H9 (cell line): Measurements from ENCODE around the gene MGAT4B. TPM values are rescaled to one million over a fixed set of nuclear protein-coding genes. Genes with fewer than 3 reads are reported as not detected.

Experiments used
- DNase-seq: peaks from one replicate; pipeline ENCODE4 v3.0.0-alpha.2; 2017
- H2AFZ ChIP-seq: one replicate; pipeline ENCODE4 v1.6.1; 2013; ENCODE audit warnings: mild to moderate bottlenecking, low read length, control low read depth, moderate library complexity
- H2AK5ac ChIP-seq: 2 replicates; pipeline ENCODE4 v1.6.1; 2013; ENCODE audit warnings: low read length, control low read depth, mixed read lengths; ENCODE audit not compliant: insufficient read length
- H2BK120ac ChIP-seq: one replicate; pipeline ENCODE4 v1.6.1; 2013; ENCODE audit warnings: low read depth, mild to moderate bottlenecking, low read length, control low read depth, inconsistent platforms; ENCODE audit not compliant: poor library complexity, severe bottlenecking
- H2BK12ac ChIP-seq: 2 replicates; pipeline ENCODE4 v1.6.1; 2013; ENCODE audit warnings: low read length, control low read depth, mixed read lengths, low read depth; ENCODE audit not compliant: insufficient read length
- H2BK15ac ChIP-seq: 2 replicates; pipeline ENCODE4 v1.6.1; 2013; ENCODE audit warnings: low read depth, low read length, control low read depth
- H2BK20ac ChIP-seq: one replicate; pipeline ENCODE4 v1.6.1; 2013; ENCODE audit warnings: low read depth, mild to moderate bottlenecking, low read length, control low read depth, inconsistent platforms; ENCODE audit not compliant: poor library complexity, severe bottlenecking
- H2BK5ac ChIP-seq: 2 replicates; pipeline ENCODE4 v1.6.1; 2013; ENCODE audit warnings: low read length, control low read depth, mixed read lengths; ENCODE audit not compliant: insufficient read length
- H3K14ac ChIP-seq: 2 replicates; pipeline ENCODE4 v1.6.1; 2013; ENCODE audit warnings: low read length, control low read depth; ENCODE audit not compliant: insufficient read depth
- H3K18ac ChIP-seq: 2 replicates; pipeline ENCODE4 v1.6.1; 2013; ENCODE audit warnings: low read depth, mild to moderate bottlenecking, mixed read lengths, low read length, control low read depth; ENCODE audit not compliant: insufficient read length
- H3K23ac ChIP-seq: 2 replicates; pipeline ENCODE4 v1.6.1; 2013; ENCODE audit warnings: low read length, control low read depth, mixed read lengths, low read depth; ENCODE audit not compliant: insufficient read length
- H3K23me2 ChIP-seq: 2 replicates; pipeline ENCODE4 v1.6.1; 2013; ENCODE audit warnings: low read depth, mild to moderate bottlenecking, mixed read lengths, low read length, control low read depth; ENCODE audit not compliant: insufficient read length, poor library complexity, severe bottlenecking
- H3K27ac ChIP-seq: 2 replicates; pipeline ENCODE4 v1.5.1; 2013; ENCODE audit warnings: low read length, control low read depth, mixed read lengths, low read depth; ENCODE audit not compliant: insufficient read length
- H3K27me3 ChIP-seq: 2 replicates; pipeline ENCODE4 v1.6.1; 2013; ENCODE audit warnings: low read length, control low read depth, inconsistent platforms; ENCODE audit not compliant: insufficient read depth
- H3K4ac ChIP-seq: 2 replicates; pipeline ENCODE4 v1.6.1; 2013; ENCODE audit warnings: low read depth, mild to moderate bottlenecking, control low read depth, inconsistent platforms, low read length, moderate library complexity
- H3K4me1 ChIP-seq: 2 replicates; pipeline ENCODE4 v1.6.1; 2013; ENCODE audit warnings: low read length, control low read depth, inconsistent platforms; ENCODE audit not compliant: insufficient read depth
- H3K4me2 ChIP-seq: 2 replicates; pipeline ENCODE4 v1.6.1; 2013; ENCODE audit warnings: low read length, control low read depth, mixed read lengths; ENCODE audit not compliant: insufficient read length, insufficient read depth
- H3K56ac ChIP-seq: 2 replicates; pipeline ENCODE4 v1.6.1; 2013; ENCODE audit warnings: low read depth, mild to moderate bottlenecking, mixed read lengths, low read length, control low read depth; ENCODE audit not compliant: insufficient read length
- H3K79me1 ChIP-seq: 2 replicates; pipeline ENCODE4 v1.6.1; 2013; ENCODE audit warnings: low read depth, mild to moderate bottlenecking, moderate library complexity, low read length, control low read depth, inconsistent platforms; ENCODE audit not compliant: insufficient read depth, poor library complexity, severe bottlenecking
- H3K79me2 ChIP-seq: 2 replicates; pipeline ENCODE4 v1.6.1; 2013; ENCODE audit warnings: low read length, control low read depth, inconsistent platforms; ENCODE audit not compliant: insufficient read depth
- H3K9ac ChIP-seq: 2 replicates; pipeline ENCODE4 v1.6.1; 2013; ENCODE audit warnings: low read length, control low read depth, mixed read lengths; ENCODE audit not compliant: insufficient read length; ENCODE audit errors: extremely low read depth
- H3K9me3 ChIP-seq: one replicate; pipeline ENCODE4 v1.6.1; 2013; ENCODE audit warnings: low read depth, low read length, inconsistent platforms; ENCODE audit not compliant: control insufficient read depth
- H3T11ph ChIP-seq: one replicate; pipeline ENCODE4 v1.6.1; 2013; ENCODE audit warnings: mild to moderate bottlenecking, low read length, control low read depth, inconsistent platforms
- H4K20me1 ChIP-seq: one replicate; pipeline ENCODE4 v1.6.1; 2013; ENCODE audit not compliant: control insufficient read depth, insufficient read length, insufficient read depth
- H4K5ac ChIP-seq: 2 replicates; pipeline ENCODE4 v1.6.1; 2013; ENCODE audit warnings: low read depth, mild to moderate bottlenecking, mixed read lengths, low read length, control low read depth; ENCODE audit not compliant: insufficient read length
- H4K8ac ChIP-seq: replicated peaks from 2 replicates; pipeline ENCODE4 v1.6.1; 2013; ENCODE audit warnings: low read length, control low read depth, mixed read lengths, low read depth; ENCODE audit not compliant: insufficient read length
- H4K91ac ChIP-seq: 2 replicates; pipeline ENCODE4 v1.6.1; 2013; ENCODE audit warnings: low read depth, mild to moderate bottlenecking, moderate library complexity, mixed read lengths, low read length, control low read depth; ENCODE audit not compliant: insufficient read length
- H3K27ac Mint-ChIP-seq, 3 experiments: 2 replicates in 2 of 3; 3 replicates in 1 of 3; pipeline ENCODE4 v1.8.0; 2020 to 2021; ENCODE audit warnings: mixed read lengths in 3 of 3, mild to moderate bottlenecking in 1 of 3, moderate library complexity in 1 of 3
- H3K27me3 Mint-ChIP-seq: 2 replicates; pipeline ENCODE4 v1.8.0; 2021; ENCODE audit warnings: low read depth, mild to moderate bottlenecking, moderate library complexity, mixed read lengths
- H3K36me3 Mint-ChIP-seq, 3 experiments: 2 replicates in 2 of 3; 3 replicates in 1 of 3; pipeline ENCODE4 v1.8.0; 2020 to 2021; ENCODE audit warnings: low read depth in 3 of 3, mixed read lengths in 3 of 3; ENCODE audit not compliant: insufficient read depth in 1 of 3
- H3K4me1 Mint-ChIP-seq, 2 experiments: 2 replicates each; pipeline ENCODE4 v1.8.0; 2020; ENCODE audit warnings: mixed read lengths in 2 of 2
- H3K4me3 Mint-ChIP-seq, 2 experiments: 2 replicates in 1 of 2; 3 replicates in 1 of 2; pipeline ENCODE4 v1.8.0; 2020 to 2021; ENCODE audit warnings: mild to moderate bottlenecking in 2 of 2, mixed read lengths in 2 of 2, moderate library complexity in 1 of 2
- H3K9me3 Mint-ChIP-seq, 2 experiments: 2 replicates in 1 of 2; 3 replicates in 1 of 2; pipeline ENCODE4 v1.8.0; 2020; ENCODE audit warnings: mild to moderate bottlenecking in 2 of 2, mixed read lengths in 2 of 2, moderate library complexity in 1 of 2
- WGBS: extraction: QIAGEN DNeasy Blood & Tissue Kit; methylation state at CpG from one replicate; pipeline ENCODE4 v1.1.7; 2013; ENCODE audit warnings: missing lambda C conversion rate, low lambda C conversion rate, mixed read lengths; ENCODE audit not compliant: insufficient read length; ENCODE audit errors: extremely low coverage; 5-methylcytosine and 5-hydroxymethylcytosine counted together
- total RNA-seq: library from RNA; stranded (reverse); gene quantifications from 2 replicates; pipeline ENCODE4 v1.2.1, GENCODE V29; 2021
- TF ChIP-seq, protein P1 (sequence below): fragments of 200-600 bp; sonication (generic); conservative IDR thresholded peaks from 3 replicates; pipeline ENCODE4 v1.8.0; 2021; ENCODE audit warnings: antibody characterized with exemption, mild to moderate bottlenecking

The MGAT4B gene
- total RNA-seq, 1 experiment from 2014 or later = 147 TPM

DNA sequence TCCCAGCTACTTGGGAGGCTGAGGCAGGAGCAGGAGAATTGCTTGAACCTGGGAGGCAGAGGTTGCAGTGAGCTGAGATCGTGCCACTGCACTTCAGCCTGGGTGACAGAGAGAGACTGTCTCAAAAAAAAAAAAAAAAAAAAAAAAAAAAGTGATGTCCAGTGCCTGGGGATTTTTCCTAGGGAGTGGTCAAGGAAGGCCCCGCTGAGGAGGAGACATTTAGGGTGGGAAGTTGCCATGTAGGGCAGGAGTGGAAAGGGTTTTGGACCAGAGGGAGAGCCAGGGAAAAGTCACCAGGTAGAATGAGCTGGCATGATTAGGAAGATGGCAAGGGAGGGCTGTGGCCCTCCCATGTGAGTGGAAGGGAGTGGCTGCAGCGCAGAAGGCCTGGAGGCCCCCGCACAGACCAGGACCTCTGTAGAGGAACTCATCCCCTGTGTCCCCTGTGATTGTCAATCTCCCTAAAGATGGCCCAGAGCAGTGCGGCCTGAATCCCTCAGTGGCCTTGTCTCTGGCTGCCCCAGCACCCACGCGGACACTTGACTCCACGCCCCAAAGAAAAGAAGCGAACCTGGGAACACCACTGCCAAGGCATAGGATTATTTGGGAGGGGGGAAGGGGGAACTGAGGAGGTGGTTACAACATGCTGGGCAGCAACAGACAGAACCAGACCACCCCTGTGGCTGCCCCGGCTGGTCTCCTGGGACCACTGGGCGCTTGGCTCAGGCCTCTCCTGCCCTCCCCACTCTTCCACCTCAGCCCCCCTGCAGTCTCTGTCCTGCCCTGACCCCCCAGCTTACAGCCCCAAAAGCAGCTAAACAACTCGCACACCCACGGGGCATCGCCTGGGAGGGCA lies 11.5 kb upstream of the MGAT4B start:
- Histone ChIP-seq H4K5ac (no peak overlapping the region), H4K91ac (no peak overlapping the region), H4K20me1 (no peaks in the 10 kb centered on the region), H3K4me1 (peaks cover 3% of the 10 kb centered on the region; the same call in 1 of the 2 replicates), H3T11ph (no peak overlapping the region), H3K23ac (no peak overlapping the region), H3K4me2 (peak overlapping the region; percentile 23), H3K56ac (no peak overlapping the region), H2BK20ac (no peak overlapping the region), H2AK5ac (no peak overlapping the region), H3K27me3 (no peaks in the 10 kb centered on the region), H3K4ac (no peak overlapping the region), H3K79me2 (peaks cover 9% of the 10 kb centered on the region; the same call in 1 of the 2 replicates), H2AFZ (no peak overlapping the region), H3K27ac (no peak overlapping the region), H3K18ac (peak overlapping the region; percentile 53), H2BK5ac (no peak overlapping the region), H3K14ac (no peak overlapping the region), H2BK120ac (no peak overlapping the region), H3K79me1 (peaks cover 10% of the 10 kb centered on the region), H3K23me2 (peaks cover 16% of the 10 kb centered on the region), H3K9me3 (no peaks in the 10 kb centered on the region), H3K9ac (no peak overlapping the region), H2BK15ac (no peak overlapping the region), H4K8ac (no peak overlapping the region), H2BK12ac (no peak overlapping the region)
- Mint-ChIP-seq H3K4me3 (peak overlapping the region; percentile 54 to 73), H3K9me3 (no peaks in the 10 kb centered on the region; a peak in 2 of 5 replicates), H3K27ac (peak overlapping the region in 1 of 3 experiments; percentile 44; a peak in 1 of 7 replicates), H3K36me3 (peaks cover 3 to 23% (median 15%) of the 10 kb centered on the region in 3 experiments), H3K4me1 (peaks cover 44 to 45% of the 10 kb centered on the region in 2 experiments), H3K27me3 (peaks cover 13% of the 10 kb centered on the region)
- no peak for DNase-seq
- TF ChIP-seq, protein P1, sequence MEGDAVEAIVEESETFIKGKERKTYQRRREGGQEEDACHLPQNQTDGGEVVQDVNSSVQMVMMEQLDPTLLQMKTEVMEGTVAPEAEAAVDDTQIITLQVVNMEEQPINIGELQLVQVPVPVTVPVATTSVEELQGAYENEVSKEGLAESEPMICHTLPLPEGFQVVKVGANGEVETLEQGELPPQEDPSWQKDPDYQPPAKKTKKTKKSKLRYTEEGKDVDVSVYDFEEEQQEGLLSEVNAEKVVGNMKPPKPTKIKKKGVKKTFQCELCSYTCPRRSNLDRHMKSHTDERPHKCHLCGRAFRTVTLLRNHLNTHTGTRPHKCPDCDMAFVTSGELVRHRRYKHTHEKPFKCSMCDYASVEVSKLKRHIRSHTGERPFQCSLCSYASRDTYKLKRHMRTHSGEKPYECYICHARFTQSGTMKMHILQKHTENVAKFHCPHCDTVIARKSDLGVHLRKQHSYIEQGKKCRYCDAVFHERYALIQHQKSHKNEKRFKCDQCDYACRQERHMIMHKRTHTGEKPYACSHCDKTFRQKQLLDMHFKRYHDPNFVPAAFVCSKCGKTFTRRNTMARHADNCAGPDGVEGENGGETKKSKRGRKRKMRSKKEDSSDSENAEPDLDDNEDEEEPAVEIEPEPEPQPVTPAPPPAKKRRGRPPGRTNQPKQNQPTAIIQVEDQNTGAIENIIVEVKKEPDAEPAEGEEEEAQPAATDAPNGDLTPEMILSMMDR = no peak
- no CpG with 5 or more reads among the region's 14 CpGs for WGBS
